WI38 (cell line): Measurements from ENCODE around the gene CHST15.

Source experiments
- H3K4me3 ChIP-seq: 2 replicates; pipeline ENCODE4 v1.5.1; 2011; ENCODE audit warnings: low read depth, mild to moderate bottlenecking, control low read depth, low read length
- CTCF ChIP-seq: IDR thresholded peaks from 2 replicates; pipeline ENCODE4 v1.5.1; 2012; ENCODE audit warnings: low read depth, mild to moderate bottlenecking, control low read depth, low read length

The CHST15 gene

GRCh38 chr10:124002391-124003069 lies 90.9 kb downstream of the CHST15 start:
- H3K4me3 ChIP-seq = no peak overlapping the region
- no peak for TF ChIP-seq CTCF

GRCh38 chr10:124001391-124002148 lies 91.8 kb downstream of the CHST15 start:
- H3K4me3 ChIP-seq = no peak overlapping the region
- no peak for TF ChIP-seq CTCF

GRCh38 chr10:124000792-124001201 lies 92.6 kb downstream of the CHST15 start:
- no peak for TF ChIP-seq CTCF
- no peak overlapping the region for H3K4me3 ChIP-seq

GRCh38 chr10:123999956-124000615 lies 93.3 kb downstream of the CHST15 start:
- no peak for TF ChIP-seq CTCF

GRCh38 chr10:123999261-123999660 lies 94.1 kb downstream of the CHST15 start:
- no peak for TF ChIP-seq CTCF
- no peak overlapping the region for H3K4me3 ChIP-seq

More at GRCh38 chr10:123999956-124000615, 93.3 kb downstream of the CHST15 start:
- H3K4me3 ChIP-seq = no peak overlapping the region

GRCh38 chr10:123998197-123999141 lies 94.9 kb downstream of the CHST15 start:
- no peak overlapping the region for H3K4me3 ChIP-seq

More at GRCh38 chr10:123998197-123999141, 94.9 kb downstream of the CHST15 start:
- no peak for TF ChIP-seq CTCF
